ENCODE measurements around the gene SDCCAG8.
"Not testable (repeated sequence)": the region's sequence is repeated elsewhere in the genome, so short reads cannot be mapped to it uniquely, and the experiment has no call there.

SDCCAG8 gene

DNA sequence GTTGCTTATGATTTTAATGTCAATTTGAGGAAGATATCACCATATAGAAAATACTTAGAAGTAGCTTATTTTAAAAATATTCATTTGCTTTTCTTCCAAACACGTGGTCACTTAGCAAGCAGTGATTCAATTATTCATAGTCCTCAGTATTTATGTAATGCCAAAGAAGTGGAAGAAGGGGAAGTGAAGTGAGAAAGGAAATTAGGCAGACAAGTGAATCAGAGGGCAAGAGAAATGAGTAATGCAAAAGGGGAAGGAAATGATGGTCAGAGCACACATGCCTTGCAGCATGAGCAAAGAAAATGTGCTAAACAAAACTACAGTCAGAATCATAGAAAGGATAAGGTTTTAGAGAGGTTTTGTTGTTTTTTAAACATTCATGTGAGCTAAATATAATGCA lies 31.8 kb downstream of the SDCCAG8 start:
- no peak for DNase-seq

DNA sequence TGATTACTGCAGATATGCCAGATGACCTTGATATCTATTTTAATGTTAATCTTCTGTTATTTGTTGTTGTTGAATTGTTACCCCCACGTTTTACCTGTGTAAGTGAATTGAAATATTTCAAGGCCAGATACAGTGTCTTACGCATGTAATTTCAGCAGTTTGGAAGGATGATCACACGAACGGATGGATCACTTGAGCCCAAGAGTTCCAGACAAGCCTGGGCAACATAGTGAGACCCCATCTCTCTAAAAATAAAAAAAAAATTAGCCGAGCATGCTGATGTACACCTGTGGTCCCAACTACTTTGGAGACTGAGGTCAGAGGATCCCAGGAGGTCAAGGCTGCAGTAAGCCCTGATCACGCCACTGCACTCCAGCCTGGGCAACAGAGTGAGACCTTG lies 32.2 kb downstream of the SDCCAG8 start:
- no peak for DNase-seq

DNA sequence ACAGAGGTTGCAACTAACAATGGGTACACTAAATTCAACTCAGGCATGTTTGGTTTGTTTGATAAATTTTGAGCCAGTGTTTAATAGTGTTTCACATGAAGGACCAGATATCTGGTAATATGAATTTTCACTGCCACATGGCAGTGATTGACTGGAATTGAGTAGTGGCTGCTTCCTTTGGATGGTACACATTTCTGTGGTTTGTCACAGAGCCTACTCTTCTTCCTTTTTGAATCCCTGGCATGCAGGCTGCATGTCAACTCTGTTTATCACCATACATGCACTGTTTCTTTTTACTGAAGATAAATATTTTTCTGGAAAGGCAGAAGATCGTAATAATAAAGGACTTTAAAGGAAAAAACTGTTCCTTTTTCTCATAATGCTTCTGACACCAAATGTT lies 35.5 kb downstream of the SDCCAG8 start:
- no peak for DNase-seq

DNA sequence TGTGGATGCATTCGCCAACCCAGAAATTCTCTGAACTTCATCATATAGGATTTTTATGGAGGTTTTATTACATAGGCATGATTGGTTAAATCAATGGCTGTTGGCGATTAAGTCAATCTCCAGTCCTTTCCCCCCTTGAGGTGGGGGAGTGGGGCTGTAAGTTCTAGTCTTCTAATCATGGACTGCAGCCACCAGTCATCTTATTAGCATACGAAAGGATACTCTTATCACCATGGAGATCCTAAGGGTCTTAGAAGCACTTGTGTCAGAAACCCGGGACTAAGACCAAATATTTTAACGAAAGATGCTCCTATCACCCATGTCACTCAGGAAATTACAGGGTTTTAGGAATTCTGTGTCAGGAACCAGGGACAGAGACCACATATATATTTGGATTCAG lies 36.3 kb downstream of the SDCCAG8 start:
- no peak for DNase-seq

DNA sequence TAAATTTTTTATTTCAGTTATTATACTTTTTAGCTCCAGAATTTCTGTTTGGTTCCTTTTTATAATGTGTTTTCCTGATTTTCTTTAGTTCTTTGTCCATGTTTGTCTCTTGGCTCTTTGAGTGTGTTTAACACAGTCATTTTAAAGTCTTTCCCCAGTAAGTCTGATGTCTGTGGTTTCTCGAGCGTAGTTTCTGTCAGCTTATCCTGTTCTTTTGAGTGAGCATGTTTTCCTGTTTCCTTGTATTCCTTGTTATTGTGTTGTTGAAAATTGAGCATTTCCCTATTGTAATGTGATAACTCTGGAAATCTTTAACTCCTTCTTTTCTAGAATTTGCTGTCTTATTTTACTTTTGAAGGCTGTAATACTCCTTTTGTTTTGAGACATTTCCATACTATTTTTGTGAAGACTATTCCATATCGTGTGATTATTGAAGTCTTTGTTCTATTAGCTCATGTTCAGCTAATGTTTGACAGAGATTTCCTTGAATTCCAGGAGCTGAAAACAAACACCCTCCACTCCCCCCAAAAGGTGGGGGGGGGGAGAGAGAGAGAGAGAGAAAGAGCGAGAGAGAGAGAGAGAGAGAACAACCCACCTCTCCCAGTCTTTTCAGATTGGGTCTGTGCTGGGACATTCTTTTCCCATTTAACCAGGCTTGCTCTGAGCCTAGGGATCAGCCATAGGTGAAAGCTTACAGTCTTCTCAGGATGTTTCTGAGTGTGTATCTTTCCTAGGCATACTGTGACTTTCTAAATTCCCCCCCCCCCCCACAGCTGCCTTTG lies 38.3 kb downstream of the SDCCAG8 start:
- DNase-seq: no peak

DNA sequence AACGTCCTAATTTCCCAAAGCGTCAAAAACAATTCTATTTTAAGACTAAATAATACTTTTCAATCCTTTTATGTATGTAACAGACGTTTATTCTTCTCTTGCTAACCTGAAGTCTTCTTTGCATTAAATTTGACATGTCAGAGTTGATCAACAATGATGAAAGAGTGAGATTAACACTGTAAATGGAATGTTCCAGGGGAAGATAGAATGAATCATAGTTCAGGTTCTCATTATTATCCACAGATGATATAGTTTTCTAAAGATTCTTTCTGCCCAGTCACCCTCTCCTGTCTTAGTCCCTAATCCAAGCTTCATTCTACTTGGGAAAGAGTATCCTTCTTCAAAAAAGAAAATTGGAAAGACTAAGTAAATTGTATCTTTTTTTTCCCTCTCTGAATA lies 38.9 kb downstream of the SDCCAG8 start:
- DNase-seq: no peak

DNA sequence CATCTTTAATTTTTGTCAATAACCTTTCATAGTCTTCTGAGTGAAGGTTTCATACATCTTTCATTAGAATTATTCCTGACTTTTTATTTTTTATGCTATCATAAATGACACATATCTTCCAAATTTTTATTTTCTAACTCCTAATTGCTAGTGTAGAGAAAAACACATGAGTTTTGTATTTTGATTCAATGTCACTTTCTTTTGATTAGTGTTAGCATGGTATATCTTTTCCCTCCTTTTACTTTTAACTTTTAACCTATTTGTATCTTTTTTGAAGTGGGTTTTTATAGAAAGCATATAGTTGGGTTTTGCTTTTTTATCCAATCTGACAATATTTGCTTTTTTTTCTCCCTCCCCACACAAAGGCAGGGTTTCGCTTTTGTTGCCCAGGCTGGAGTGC lies 43.2 kb downstream of the SDCCAG8 start:
- DNase-seq: no peak

DNA sequence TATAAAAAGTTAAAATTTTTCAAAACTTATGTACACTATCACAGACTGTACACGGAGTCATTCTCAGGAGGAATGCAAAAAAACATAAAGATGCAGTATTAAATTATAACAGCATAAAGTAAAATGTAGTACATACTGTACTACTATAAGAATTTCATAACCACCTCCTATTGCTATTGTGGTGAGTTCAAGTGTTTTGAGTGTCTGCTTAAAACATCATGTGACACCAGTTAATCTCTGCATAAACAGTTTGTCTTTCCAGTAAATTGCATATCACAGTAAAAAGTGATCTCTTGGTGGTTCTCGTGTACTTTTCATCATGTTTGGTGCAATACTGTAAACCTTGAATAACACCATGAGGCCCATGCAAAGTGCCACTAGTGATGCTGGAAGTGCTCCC lies 45.2 kb downstream of the SDCCAG8 start:
- DNase-seq: no peak

DNA sequence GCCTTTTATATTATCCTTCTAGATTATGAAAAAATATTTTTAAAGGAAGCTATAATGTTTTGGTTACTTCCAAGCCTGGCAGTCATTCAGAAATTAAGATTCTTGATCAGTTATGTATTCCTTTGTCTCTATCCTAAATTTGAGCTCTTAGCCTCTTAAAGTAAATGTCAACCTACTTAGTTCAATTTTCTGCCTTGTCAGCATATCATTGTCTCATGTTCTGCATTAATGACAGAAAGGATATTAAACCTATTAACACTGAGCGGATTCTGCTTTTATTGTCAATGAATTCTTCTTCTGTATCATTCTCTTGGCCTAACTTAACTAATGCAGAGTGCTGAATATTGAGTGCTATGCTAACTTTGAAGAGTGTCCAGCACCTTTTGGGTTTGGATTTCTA lies 56.0 kb downstream of the SDCCAG8 start:
- DNase-seq: no peak

DNA sequence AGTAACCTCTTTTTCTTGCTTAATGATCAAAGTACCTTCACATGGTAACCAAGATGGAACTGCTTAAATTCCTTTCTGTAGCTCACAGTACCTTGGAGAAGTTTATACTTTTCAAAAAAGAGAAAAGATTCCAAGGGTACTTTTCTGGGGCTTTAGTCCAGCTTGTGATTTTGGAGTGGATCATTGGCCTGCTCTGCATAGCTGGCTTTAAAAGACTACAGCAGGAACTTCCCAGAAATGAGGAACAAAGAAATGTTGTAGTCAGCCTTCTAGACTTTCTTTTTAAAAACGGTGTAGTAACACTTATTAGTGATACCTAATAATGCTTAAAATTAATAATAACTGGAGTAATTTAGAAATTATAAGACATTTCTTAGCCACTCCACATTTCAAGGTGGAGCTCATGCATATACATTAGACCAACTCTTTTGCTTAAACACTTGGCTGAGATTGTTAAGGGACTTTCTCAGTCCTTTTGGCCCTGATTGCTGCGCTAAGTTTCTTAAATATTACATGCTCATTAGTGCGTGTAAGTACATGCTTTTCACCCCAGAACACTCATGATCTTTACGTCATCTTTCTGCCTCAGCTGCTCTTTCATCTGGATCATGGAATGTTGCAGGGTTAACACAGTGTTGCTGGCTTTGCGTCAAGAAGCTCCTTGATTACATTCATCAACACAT lies 57.3 kb downstream of the SDCCAG8 start:
- DNase-seq: no peak

DNA sequence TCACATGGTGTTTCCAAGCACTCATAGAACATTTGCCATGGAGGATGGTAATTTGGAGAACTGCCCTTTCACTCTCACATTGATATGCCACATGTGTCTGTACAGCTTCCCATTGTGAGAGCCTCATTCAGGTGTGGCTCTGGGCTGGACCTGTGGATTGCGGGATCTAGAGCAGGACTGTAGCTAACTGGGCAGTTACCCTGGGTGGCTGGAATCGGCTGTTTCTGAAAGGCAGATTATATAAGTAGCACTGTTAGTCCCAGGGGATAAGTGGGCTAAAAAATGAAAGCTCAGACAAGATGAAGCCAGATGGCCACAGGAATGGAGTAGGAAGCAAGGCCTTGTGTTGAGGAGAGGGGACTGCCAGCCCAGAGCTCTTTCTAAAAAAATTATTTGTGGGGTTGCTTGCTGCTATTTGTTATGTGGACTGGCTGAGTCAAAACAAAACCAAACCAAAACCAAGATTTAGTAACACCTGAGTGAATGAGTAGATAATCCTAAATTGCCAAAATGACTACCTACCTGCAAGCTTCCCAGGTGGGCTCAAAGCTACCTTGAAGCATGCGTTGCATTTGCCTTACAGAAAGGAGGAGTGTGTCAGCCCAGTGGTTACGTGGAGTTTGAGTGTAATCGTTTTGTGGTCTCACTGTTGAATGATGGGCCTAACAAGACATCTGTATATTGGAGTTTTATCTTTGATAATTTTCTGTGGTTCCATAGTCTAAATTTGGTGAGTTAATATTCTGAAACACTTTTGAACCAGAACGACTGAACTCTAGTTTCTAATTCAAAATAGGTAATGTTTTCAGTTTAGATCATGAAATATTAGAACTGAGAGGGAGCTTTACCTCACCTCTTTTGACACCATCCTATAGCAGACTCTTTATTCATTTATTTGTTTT lies 58.0 kb downstream of the SDCCAG8 start:
- DNase-seq: no peak

DNA sequence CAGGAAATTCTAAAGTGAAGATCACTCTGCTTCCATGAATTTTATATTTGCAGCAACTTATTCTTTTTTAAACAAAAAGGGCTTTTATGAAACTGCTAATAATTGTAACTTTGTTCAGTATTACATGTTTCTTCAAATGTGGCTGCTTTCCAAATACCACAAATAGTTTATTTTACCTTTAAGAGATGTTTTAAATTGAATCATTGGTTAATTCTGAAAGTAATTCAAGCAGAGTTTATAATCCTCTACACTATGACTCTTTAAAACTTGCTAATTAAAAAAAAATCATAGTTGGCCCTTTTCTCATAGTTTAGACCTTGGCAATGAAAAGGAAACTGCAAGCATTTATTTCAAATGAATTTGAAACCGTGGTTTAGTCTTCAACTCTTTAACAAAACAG lies 59.6 kb downstream of the SDCCAG8 start:
- no peak for DNase-seq

DNA sequence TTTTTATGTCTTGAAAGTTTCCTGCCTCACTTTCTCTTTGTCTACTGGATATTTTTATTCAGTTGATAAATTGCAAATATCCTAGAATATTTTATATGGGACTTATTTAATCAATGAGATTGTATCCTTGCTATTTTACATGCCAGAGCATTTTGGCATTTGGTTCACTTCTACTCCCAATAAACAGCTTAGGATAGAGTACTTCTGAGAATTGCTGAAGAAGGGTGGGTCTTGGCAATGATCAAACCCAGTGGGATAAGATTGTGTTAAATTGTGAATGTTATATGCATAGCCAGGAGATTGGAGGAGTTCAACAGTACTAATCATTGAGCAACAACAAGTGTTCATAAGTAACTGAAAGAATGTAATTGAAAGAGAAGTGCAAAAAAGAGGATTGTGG lies 60.1 kb downstream of the SDCCAG8 start:
- DNase-seq: no peak

DNA sequence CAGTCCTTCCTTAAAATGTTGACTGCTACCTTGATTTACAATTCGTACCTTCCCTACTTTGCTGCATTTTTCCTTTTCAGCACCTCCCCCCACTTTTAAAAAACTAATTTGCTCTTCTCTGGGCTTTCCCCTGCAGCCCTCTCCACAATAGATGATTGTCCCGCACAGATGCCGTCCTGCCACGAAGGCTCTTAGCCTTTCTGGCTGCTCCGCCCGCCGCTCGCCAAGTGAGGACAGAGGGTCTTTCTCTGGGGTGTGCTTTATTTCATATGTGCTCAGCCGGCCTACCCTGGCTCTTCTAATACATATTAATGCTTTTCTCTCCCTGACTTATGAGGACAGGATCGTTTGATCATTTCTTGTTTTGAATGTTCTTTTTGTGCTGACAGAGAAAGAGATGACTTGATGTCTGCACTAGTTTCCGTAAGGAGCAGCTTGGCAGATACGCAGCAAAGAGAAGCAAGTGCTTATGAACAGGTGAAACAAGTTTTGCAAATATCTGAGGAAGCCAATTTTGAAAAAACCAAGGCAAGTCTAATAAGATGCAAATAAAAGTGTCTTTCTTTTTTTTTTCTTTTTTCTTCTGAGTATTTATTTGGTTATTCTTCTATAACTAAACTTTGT lies 60.6 kb downstream of the SDCCAG8 start:
- no peak for DNase-seq

DNA sequence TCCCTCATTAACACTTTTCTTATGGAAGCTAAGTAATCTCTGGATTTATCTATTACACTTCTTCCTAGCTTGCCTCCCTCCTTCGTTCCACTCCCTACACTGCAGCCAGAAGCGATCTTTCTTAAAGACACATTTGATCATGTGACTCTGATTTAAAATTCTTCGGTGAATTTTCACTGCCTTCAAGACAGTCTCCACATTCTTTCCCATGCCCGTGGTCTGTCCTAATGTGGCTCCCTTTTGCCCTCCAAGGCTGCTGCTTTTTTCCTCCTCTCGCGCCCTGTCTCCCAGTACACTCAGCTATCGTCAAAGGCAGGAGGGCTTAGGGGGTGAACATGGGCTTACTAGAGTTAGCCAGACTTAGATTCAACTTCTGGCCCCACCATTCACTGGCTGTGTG lies 64.4 kb downstream of the SDCCAG8 start:
- no peak for DNase-seq

DNA sequence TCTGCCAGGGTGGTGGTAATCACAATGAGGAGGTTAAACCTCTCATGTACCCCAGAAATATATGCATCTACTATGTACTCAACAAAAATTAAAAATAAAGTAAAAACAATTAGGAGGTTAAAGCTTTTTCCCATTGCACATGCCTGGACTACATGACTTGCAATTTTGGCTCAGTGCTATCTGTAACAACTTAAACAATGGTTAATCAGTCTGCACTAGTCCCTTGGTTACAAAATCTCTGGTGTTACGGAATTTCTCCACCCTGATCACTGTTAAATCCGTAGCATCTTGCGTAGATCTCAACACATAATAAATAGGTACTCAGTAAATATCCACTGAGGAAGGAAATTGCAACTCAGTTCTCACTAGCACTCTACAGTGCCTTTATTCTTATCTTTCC lies 66.5 kb downstream of the SDCCAG8 start:
- DNase-seq: no peak

DNA sequence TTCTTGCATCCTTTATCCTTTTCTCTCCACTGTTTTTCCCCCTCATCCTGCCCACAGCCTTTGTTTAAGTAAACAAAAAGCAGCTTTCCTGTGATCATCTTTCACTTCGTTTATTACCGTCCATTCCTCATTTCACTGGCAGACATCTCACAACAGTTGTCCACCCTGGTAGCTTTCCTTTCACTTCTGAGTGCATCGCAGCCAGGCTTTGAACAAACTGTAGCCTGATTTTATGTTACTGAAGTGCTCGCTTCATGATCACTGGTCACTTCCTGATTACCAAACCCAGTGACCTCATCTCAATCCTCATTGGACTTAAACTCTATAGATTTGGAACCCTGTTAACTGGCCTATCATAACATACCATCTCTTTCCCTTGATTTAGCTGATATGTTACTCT lies 67.7 kb downstream of the SDCCAG8 start:
- DNase-seq: no peak

DNA sequence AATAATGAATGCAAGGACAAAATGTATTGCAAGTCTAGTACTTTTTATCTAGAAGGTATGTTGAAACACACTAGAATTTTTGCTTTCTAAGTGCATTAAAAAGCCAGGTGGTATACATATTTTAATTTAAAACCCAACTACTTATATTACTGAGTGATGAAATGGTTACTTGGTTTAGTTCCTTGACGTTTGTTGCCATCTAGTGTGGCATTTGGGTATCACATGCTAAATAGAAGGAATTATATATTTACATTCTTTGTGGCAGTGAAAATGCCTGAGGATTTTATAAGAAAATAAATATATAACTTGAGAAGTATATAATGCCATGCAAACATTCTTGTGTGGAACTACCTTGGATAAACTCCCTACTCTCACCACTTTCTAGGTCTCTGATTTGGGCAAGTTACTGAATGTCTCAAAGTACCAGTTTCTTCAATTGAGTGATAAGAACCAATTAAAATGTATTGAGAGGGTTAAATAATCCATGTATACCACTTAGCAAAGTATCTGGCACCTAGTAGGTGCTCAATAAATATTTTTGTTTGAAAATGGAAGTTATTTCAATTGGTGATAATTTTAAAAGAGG lies 69.6 kb downstream of the SDCCAG8 start:
- DNase-seq: peak; percentile 32

DNA sequence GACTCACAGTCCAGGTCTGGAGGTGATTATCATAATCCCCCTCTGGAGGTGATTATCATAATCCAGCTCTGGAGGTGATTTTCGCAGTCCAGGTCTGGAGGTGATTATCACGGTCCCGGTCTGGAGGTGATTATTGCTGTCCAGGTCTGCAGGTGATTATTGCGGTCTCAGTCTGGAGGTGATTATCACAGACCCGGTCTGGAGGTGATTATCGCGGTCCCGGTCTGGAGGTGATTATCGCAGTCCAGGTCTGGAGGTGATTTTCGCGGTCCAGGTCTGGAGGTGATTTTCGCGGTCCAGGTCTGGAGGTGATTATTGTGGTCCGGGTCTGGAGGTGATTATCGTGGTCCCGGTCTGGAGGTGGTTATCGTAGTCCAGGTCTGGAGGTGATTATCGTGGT lies 76.6 kb downstream of the SDCCAG8 start:
- DNase-seq: no peak

DNA sequence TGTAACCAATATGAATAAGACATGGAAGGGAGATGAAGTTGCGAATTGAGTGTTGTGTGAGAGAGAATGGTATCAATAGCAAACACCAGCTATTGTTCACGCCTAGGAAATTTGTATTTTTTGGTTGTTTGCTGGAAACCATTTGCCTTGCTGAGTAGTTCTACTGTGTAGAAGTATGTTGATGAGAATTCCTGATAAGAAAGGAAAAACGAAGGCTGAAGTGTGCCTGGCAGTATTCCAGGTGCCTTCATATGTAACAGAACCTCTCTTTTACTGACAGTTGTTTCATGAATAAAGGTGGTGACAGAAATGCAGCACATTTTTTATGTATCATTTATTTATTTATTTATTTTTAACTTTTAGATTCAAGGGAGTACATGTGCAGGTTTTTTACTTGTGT lies 79.5 kb downstream of the SDCCAG8 start:
- no peak for DNase-seq

DNA sequence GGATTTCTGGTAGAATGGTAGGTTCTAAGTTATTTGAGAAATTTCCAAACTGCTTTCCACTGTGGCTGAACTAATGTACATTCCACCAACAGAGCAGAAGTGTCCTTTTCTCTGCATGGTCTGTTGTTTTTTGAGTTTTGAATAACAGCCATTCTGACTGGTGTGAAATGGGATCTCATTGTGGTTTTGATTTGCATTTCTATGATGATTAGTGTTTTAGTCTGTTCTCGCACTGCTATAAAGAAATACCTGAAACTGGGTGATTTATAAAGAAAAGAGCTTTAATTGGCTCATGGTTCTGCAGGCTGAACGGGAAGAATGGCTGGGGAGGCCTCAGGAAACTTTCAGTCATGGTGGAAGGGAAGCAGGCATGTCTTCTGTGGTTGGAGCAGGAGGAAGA lies 80.3 kb downstream of the SDCCAG8 start:
- DNase-seq: no peak

DNA sequence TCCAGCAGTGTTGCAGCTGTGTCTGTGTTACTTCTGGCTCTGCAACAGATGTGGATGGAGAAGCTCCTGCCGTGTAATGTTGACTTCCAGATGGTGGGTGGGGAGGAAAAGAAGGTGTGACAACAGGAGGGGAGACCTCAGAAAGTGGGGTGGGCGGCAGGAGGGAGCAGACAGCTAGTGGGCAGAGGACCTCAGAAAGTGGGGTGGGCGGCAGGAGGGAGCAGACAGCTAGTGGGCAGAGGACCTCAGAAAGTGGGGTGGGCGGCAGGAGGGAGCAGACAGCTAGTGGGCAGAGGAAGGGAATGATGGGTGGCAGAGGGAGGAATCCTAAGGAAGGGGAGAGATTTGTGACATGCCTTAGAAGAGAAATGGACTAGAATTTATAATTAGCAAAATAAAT lies 83.0 kb downstream of the SDCCAG8 start:
- not testable (repeated sequence) for DNase-seq

DNA sequence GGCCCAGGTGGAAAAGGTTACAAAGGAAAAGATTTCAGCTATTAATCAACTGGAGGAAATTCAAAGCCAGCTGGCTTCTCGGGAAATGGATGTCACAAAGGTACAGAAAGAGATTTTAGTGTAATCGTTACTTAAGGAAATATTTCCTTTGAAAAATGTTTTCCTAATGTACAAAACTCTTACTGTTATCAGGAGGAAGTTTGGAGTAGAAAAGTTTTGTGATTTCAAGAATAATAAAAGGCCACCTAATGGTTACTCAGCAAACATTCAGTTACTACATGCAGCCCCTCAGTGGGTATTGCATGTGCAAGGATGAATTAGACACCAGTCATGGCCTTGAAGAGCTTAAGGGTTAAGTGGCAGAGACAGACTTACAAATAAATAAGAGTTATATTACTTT lies 85.2 kb downstream of the SDCCAG8 start:
- DNase-seq: no peak

Measured in NCI-H2029 treated with DMSO at 0.1 percent for 48 hours (cell line).